Mesodermal cell (in vitro differentiated cells): ENCODE results near the gene EFNB2.

ENCODE experiments used
- H3K27ac ChIP-seq: 2 replicates; pipeline ENCODE4 v1.7.0; 2013; ENCODE audit warnings: mild to moderate bottlenecking, low read depth, low read length, moderate library complexity; ENCODE audit not compliant: severe bottlenecking
- H3K36me3 ChIP-seq: 2 replicates; pipeline ENCODE4 v1.7.1; 2013; ENCODE audit warnings: mild to moderate bottlenecking, low read length, moderate library complexity; ENCODE audit not compliant: control insufficient read depth, insufficient read depth
- H3K4me1 ChIP-seq: one replicate; pipeline ENCODE4 v1.7.1; 2013; ENCODE audit warnings: mild to moderate bottlenecking, low read length; ENCODE audit not compliant: insufficient read depth, control insufficient read depth, poor library complexity, severe bottlenecking
- H3K4me3 ChIP-seq: 2 replicates; pipeline ENCODE4 v1.7.0; 2013; ENCODE audit warnings: low read length, control low read depth, mild to moderate bottlenecking; ENCODE audit not compliant: insufficient read depth, poor library complexity, severe bottlenecking; ENCODE audit errors: extremely low read depth
- H3K9me3 ChIP-seq: 2 replicates; pipeline ENCODE4 v1.7.1; 2013; ENCODE audit warnings: mild to moderate bottlenecking, low read length, moderate library complexity; ENCODE audit not compliant: control insufficient read depth
- WGBS, 2 experiments: methylation state at CpG; one replicate each; pipeline ENCODE4 v1.1.5; 2013; ENCODE audit warnings: missing lambda C conversion rate in 2 of 2; ENCODE audit not compliant: insufficient coverage in 2 of 2; 5-methylcytosine and 5-hydroxymethylcytosine counted together

Gene EFNB2

GRCh38 chr13:106477303-106477702, 58.2 kb downstream of the EFNB2 start:
- 98 to 100% methylated on average over 5 of the region's 5 CpGs for WGBS, 2 experiments

GRCh38 chr13:106475852-106476251, 59.6 kb downstream of the EFNB2 start:
- H3K36me3 ChIP-seq, result no peaks in the 10 kb centered on the region
- no peak overlapping the region for H3K27ac ChIP-seq
- 90 to 97% methylated on average over 3 of the region's 3 CpGs for WGBS, 2 experiments
- peaks cover 21% of the 10 kb centered on the region for H3K4me1 ChIP-seq
- no peak overlapping the region for H3K4me3 ChIP-seq
- no peaks in the 10 kb centered on the region for H3K9me3 ChIP-seq

More at GRCh38 chr13:106477303-106477702, 58.2 kb downstream of the EFNB2 start:
- no peaks in the 10 kb centered on the region for H3K9me3 ChIP-seq
- no peak overlapping the region for H3K4me3 ChIP-seq
- H3K4me1 ChIP-seq, result peaks cover 20% of the 10 kb centered on the region
- no peak overlapping the region for H3K27ac ChIP-seq
- no peaks in the 10 kb centered on the region for H3K36me3 ChIP-seq

- Histone ChIP-seq H3K4me1 (peaks cover 21% of the 10 kb centered on the region), H3K9me3 (no peaks in the 10 kb centered on the region), H3K27ac (no peak overlapping the region), H3K36me3 (no peaks in the 10 kb centered on the region), H3K4me3 (no peak overlapping the region)
- WGBS, 2 experiments, result no CpG with 5 or more reads among the region's 6 CpGs
Observed at GRCh38 chr13:106474912-106475311, 60.5 kb downstream of the EFNB2 start.

- Histone ChIP-seq H3K9me3 (no peaks in the 10 kb centered on the region), H3K4me3 (no peak overlapping the region), H3K27ac (peak overlapping the region; percentile 86), H3K36me3 (no peaks in the 10 kb centered on the region), H3K4me1 (peaks cover 32% of the 10 kb centered on the region)
- WGBS, 2 experiments, result 87 to 92% methylated on average over 9 of the region's 9 CpGs
Observed at GRCh38 chr13:106473154-106473553, 62.3 kb downstream of the EFNB2 start.

- H3K9me3 ChIP-seq, result no peaks in the 10 kb centered on the region
- no peak overlapping the region for H3K4me3 ChIP-seq
- peaks cover 35% of the 10 kb centered on the region for H3K4me1 ChIP-seq
- WGBS, 2 experiments, result 92 to 95% methylated on average over 4 of the region's 4 CpGs
- H3K36me3 ChIP-seq, result no peaks in the 10 kb centered on the region
- H3K27ac ChIP-seq, result peak overlapping the region; percentile 86
Observed at GRCh38 chr13:106472621-106473020, 62.8 kb downstream of the EFNB2 start.

- Histone ChIP-seq H3K36me3 (no peaks in the 10 kb centered on the region), H3K4me1 (peaks cover 35% of the 10 kb centered on the region), H3K9me3 (no peaks in the 10 kb centered on the region), H3K27ac (peak overlapping the region; percentile 86), H3K4me3 (no peak overlapping the region)
- 6 to 12% methylated on average over 15 of the region's 16 CpGs for WGBS, 2 experiments
Observed at GRCh38 chr13:106471957-106472543, 63.4 kb downstream of the EFNB2 start.

- Histone ChIP-seq H3K27ac (no peak overlapping the region), H3K4me1 (peaks cover 35% of the 10 kb centered on the region), H3K36me3 (no peaks in the 10 kb centered on the region), H3K4me3 (no peak overlapping the region), H3K9me3 (no peaks in the 10 kb centered on the region)
- WGBS, 2 experiments, result 89 to 92% methylated on average over 3 to 5 of the region's 7 CpGs
Observed at GRCh38 chr13:106470576-106470975, 64.9 kb downstream of the EFNB2 start.

- Histone ChIP-seq H3K4me3 (no peak overlapping the region), H3K27ac (no peak overlapping the region), H3K4me1 (peaks cover 27% of the 10 kb centered on the region), H3K9me3 (no peaks in the 10 kb centered on the region), H3K36me3 (no peaks in the 10 kb centered on the region)
- WGBS, 2 experiments, result 78% methylated on average over 16 to 19 of the region's 20 CpGs
Observed at GRCh38 chr13:106468744-106469590, 66.5 kb downstream of the EFNB2 start.

GRCh38 chr13:106468207-106468606, 67.3 kb downstream of the EFNB2 start:
- Histone ChIP-seq H3K4me3 (no peak overlapping the region), H3K36me3 (no peaks in the 10 kb centered on the region), H3K27ac (no peak overlapping the region), H3K9me3 (no peaks in the 10 kb centered on the region), H3K4me1 (peaks cover 24% of the 10 kb centered on the region)
- WGBS, 2 experiments, result 85 to 89% methylated on average over 7 of the region's 7 CpGs

- peaks cover 17% of the 10 kb centered on the region for H3K4me1 ChIP-seq
- H3K9me3 ChIP-seq, result no peaks in the 10 kb centered on the region
- H3K4me3 ChIP-seq, result no peak overlapping the region
- peak overlapping the region; percentile 6 for H3K27ac ChIP-seq
- no peaks in the 10 kb centered on the region for H3K36me3 ChIP-seq
- WGBS, 2 experiments, result 66 to 73% methylated on average over 8 to 9 of the region's 10 CpGs
Observed at GRCh38 chr13:106467427-106468122, 67.9 kb downstream of the EFNB2 start.
